Measurements from ENCODE around the gene REL.

Gene REL

GRCh38 chr2:60872510-60872928, 8.9 kb upstream of the REL start (continued):
- no peak for TF ChIP-seq CSRNP3 (CRISPR knock-in tag; IDR thresholded peaks at IDR 0.05)
- no peak for TF ChIP-seq ZNF70 (CRISPR knock-in tag; IDR thresholded peaks at IDR 0.05)
- no peak for TF ChIP-seq GLIS3 (CRISPR knock-in tag; IDR thresholded peaks at IDR 0.05)

GRCh38 chr2:60873381-60873780, 8.0 kb upstream of the REL start:
- TF ChIP-seq PATZ1 (CRISPR knock-in tag; IDR thresholded peaks at IDR 0.05; ENCODE audit: borderline replicate concordance) (no peak), OSR1 (CRISPR knock-in tag; IDR thresholded peaks at IDR 0.05) (no peak), ZNF70 (CRISPR knock-in tag; IDR thresholded peaks at IDR 0.05) (no peak), ZNF565 (CRISPR knock-in tag; conservative IDR thresholded peaks at IDR 0.05; ENCODE audit: low read depth) (no peak), TOX (CRISPR knock-in tag; IDR thresholded peaks at IDR 0.05; ENCODE audit: borderline replicate concordance) (no peak), TSHZ2 (CRISPR knock-in tag; IDR thresholded peaks at IDR 0.05) (no peak), ZC3H10 (CRISPR knock-in tag; IDR thresholded peaks at IDR 0.05) (no peak), POU6F1 (CRISPR knock-in tag; IDR thresholded peaks at IDR 0.05; ENCODE audit: borderline replicate concordance, low read depth) (no peak), CSDC2 (CRISPR knock-in tag; IDR thresholded peaks at IDR 0.05) (no peak), GLIS3 (CRISPR knock-in tag; IDR thresholded peaks at IDR 0.05) (no peak)

GRCh38 chr2:60875520-60875919, 5.9 kb upstream of the REL start:
- TF ChIP-seq ZNF70 (CRISPR knock-in tag; IDR thresholded peaks at IDR 0.05) = no peak
- TF ChIP-seq OSR1 (CRISPR knock-in tag; IDR thresholded peaks at IDR 0.05) = no peak
- no peak for ATAC-seq

More at GRCh38 chr2:60873381-60873780, 8.0 kb upstream of the REL start:
- ATAC-seq = no peak

GRCh38 chr2:60880643-60881046, 729 bp upstream of the REL start:
- TF ChIP-seq GLIS3 (CRISPR knock-in tag; IDR thresholded peaks at IDR 0.05) = no peak
- no peak for TF ChIP-seq CSDC2 (CRISPR knock-in tag; IDR thresholded peaks at IDR 0.05)
- peak; percentile 96; the same call in 1 of the 2 replicates for TF ChIP-seq PATZ1 (CRISPR knock-in tag; IDR thresholded peaks at IDR 0.05; ENCODE audit: borderline replicate concordance)
- peak; percentile 29 for ATAC-seq

GRCh38 chr2:60882971-60883753, 1.8 kb downstream of the REL start:
- ATAC-seq = peak; percentile 4; the same call in 2 of the 3 replicates
- TF ChIP-seq TOX (CRISPR knock-in tag; IDR thresholded peaks at IDR 0.05; ENCODE audit: borderline replicate concordance) = no peak
- no peak for TF ChIP-seq RARB (CRISPR knock-in tag; IDR thresholded peaks at IDR 0.05)
- TF ChIP-seq GLIS3 (CRISPR knock-in tag; IDR thresholded peaks at IDR 0.05) = no peak
- no peak for TF ChIP-seq ARNTL (CRISPR knock-in tag; IDR thresholded peaks at IDR 0.05; ENCODE audit: borderline replicate concordance, low read depth)
- no peak for TF ChIP-seq CSDC2 (CRISPR knock-in tag; IDR thresholded peaks at IDR 0.05)
- TF ChIP-seq ISL1 (CRISPR knock-in tag; IDR thresholded peaks at IDR 0.05) = no peak
- no peak for TF ChIP-seq ZNF70 (CRISPR knock-in tag; IDR thresholded peaks at IDR 0.05)
- TF ChIP-seq TSHZ2 (CRISPR knock-in tag; IDR thresholded peaks at IDR 0.05) = no peak
- no peak for TF ChIP-seq ZNF8 (CRISPR knock-in tag; IDR thresholded peaks at IDR 0.05)

Data from SK-N-SH treated with all-trans-retinoic acid at 6 μM for 48 hours (cell line).